ENCODE results near the gene CRCP.
"Not testable (repeated sequence)": the region's sequence is repeated elsewhere in the genome, so short reads cannot be mapped to it uniquely, and the experiment has no call there.

The CRCP gene

GRCh38 chr7:66152371-66153191, 37.9 kb downstream of the CRCP start:
- no peak for DNase-seq (ENCODE audit: extremely low read depth in 1 of 2, low read depth in 1 of 2)

DNA sequence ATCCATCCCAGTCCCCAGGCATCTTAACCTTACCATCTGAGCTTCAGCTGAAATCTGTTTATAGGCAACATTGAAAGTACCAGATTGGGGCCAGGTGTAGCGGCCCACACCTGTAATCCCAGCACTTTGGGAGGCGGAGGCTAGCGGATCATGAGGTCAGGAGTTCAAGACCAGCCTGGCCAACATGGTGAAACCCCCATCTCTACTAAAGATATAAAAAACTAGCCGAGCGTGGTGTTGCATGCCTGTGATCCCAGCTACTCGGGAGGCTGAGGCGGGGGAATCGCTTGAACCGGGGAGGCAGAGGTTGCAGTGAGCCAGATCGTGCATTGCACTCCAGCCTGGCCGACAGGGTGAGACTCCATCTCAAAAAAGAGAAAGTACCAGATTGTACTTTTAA, 39.0 kb downstream of the CRCP start:
- DNase-seq (ENCODE audit: extremely low read depth in 1 of 2, low read depth in 1 of 2) = no peak

DNA sequence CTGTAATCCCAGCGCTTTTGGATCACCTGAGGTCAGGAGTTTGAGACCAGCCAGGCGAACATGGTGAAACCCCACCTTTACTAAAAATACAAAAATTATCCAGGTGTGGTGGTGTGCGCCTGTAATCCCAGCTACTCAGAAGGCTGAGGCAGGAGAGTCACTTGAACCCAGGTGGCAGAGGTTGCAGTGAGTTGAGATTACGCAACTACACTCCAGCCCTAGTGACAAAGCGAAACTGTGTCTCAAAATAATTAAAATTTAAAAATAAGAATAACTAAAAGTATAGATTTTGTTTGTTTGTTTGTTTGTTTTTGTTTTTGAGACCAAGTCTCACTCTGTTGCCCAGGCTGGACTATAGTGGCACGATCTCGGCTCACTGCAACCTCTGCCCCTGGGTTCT, 41.4 kb downstream of the CRCP start:
- DNase-seq (ENCODE audit: extremely low read depth in 1 of 2, low read depth in 1 of 2) = not testable (repeated sequence)

DNA sequence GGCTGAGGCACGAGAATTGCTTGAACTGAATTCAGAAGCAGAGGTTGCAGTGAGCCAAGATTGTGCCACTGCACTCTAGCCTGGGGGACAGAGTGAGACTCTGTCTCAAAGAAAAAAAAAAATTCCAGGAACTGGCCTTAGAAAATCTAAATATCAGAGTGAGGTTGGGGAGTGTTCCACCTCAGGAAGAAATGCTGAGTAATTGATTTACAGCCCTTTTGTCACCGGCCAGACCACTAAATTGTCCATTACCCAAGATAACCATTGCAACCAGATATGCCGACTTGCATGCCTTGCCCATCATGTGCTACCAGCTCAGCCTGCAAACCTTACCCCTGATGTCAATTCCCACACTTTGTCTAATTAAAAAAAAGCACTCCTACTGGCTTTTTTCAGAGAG, 42.4 kb downstream of the CRCP start:
- DNase-seq (ENCODE audit: extremely low read depth in 1 of 2, low read depth in 1 of 2) = no peak

- no peak for DNase-seq (ENCODE audit: extremely low read depth in 1 of 2, low read depth in 1 of 2)
Measured at GRCh38 chr7:66162622-66163021, 48.0 kb downstream of the CRCP start.

DNA sequence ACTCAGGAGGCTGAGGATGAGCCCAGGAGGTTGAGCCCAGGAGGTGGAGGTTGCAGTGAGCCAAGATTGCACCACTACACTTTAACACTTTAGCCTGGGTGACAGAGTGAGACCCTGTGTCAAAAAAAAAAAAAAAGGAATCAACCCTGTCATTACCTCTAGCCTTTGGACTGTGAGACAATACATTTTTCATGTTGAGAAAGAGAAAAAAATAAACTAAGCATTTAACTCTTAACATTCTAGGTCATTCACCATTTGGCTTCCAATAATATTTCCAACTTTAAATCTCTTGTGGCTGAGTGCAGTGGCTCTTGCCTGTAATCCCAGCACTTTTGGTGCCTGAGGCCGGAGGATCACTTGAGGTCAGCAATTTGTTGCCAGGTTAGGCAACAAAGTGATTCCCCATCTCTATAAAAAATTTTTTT, 48.6 kb downstream of the CRCP start:
- no peak for DNase-seq (ENCODE audit: extremely low read depth in 1 of 2, low read depth in 1 of 2)

GRCh38 chr7:66164356-66164755, 49.7 kb downstream of the CRCP start:
- DNase-seq (ENCODE audit: extremely low read depth in 1 of 2, low read depth in 1 of 2) = no peak

DNA sequence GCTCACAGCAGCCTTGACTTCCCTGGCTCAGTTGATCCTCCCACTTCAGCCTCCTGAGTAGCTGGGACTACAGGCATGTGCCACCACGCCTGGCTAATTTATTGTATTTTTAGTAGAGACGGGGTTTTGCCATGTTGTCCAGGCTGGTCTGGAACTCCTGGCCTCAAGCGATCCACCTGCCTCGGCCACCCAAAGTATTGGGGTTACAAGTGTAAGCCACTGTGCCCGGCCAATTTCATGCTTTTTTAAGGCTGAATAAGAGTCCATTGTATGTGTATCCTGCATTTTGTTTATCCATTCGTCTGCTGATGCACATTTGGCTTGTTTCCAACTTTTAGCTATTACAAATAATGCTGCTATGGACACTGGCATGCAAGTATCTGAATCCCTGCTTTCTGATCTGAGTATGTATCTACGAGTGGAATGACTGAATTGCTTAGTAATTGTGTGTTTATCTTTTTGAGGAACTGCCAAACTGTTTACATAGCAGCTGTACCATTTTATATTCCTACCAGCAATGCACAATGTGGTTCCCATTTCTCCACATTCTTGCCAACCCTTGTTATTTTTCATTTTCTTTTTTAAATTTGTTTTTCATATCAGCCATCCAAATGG, 53.2 kb downstream of the CRCP start:
- DNase-seq (ENCODE audit: extremely low read depth in 1 of 2, low read depth in 1 of 2) = no peak

GRCh38 chr7:66169616-66170015, 55.0 kb downstream of the CRCP start:
- DNase-seq (ENCODE audit: extremely low read depth in 1 of 2, low read depth in 1 of 2) = no peak

DNA sequence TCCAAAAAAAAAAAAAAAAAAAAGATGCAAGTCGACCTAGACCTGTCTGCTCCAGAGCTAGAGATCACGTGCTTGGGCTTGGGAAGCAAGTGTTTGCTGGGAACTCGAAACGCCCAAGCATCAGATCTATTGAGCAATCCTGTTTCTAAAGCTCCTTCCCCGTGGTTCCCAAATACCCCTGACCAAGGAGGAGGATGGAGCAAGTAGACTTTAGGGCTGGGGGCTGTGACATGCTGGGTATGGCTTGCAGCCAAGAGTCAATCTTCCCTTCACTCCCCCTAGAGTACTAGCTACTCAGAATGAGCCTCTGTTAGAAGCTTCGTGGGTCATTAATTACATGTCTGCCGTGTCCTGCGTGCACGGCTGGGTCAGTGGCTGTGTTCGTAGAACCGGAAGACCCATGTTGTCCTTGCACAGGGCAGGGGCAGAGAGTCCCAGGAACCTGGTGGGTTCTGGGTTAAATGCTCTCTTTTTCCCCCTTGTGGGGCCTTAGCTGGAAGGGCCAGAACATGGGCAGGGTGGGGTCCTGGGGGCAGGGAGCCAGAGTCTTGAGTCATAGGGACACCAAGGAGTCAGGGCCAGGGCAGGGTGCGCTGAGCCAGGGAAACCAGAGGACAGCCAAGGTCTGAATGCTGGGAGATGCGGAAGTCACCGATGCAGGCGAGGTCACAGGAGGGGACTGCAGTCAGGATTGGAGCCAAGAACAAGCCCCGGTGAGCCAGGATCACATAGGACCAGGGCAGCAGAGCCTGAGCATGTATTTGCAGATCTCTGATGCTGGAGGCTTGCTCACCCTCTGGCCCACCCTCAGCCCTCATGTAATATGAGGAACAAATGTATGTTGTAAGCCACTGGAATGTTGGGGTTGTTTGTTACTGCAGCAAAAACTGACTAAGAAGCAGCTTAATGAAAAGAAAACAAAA, 55.9 kb downstream of the CRCP start:
- no peak for DNase-seq (ENCODE audit: extremely low read depth in 1 of 2, low read depth in 1 of 2)

- not testable (repeated sequence) for DNase-seq (ENCODE audit: extremely low read depth in 1 of 2, low read depth in 1 of 2)
Measured at GRCh38 chr7:66172536-66173401, 58.1 kb downstream of the CRCP start.

- no peak for DNase-seq (ENCODE audit: extremely low read depth in 1 of 2, low read depth in 1 of 2)
Measured at GRCh38 chr7:66173856-66174255, 59.2 kb downstream of the CRCP start.

GRCh38 chr7:66175006-66175405, 60.4 kb downstream of the CRCP start:
- not testable (repeated sequence) for DNase-seq (ENCODE audit: extremely low read depth in 1 of 2, low read depth in 1 of 2)

GRCh38 chr7:66176914-66177313, 62.3 kb downstream of the CRCP start:
- DNase-seq (ENCODE audit: extremely low read depth in 1 of 2, low read depth in 1 of 2) = no peak

- no peak for DNase-seq (ENCODE audit: extremely low read depth in 1 of 2, low read depth in 1 of 2)
Measured at GRCh38 chr7:66178258-66178657, 63.6 kb downstream of the CRCP start.

DNA sequence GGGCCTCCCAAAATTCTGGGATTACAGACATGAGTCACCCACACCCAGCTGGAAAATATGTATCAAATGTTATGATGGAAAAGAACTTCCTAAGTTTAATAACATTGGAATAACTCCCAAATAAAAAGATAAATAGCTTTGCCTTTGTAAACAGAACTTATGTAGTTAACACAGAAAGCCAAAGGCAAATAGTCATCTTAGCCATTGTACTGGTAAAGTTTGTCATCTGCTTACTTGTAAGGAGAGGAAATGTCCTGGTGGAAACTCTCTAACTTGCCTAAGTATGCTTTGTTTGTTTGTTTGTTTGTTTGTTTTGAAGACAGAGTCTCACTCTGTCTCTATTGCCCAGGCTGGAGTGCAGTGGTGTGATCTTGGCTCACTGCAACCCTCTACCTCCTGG, 66.7 kb downstream of the CRCP start:
- no peak for DNase-seq (ENCODE audit: extremely low read depth in 1 of 2, low read depth in 1 of 2)

- no peak for DNase-seq (ENCODE audit: extremely low read depth in 1 of 2, low read depth in 1 of 2)
Measured at GRCh38 chr7:66181845-66182244, 67.2 kb downstream of the CRCP start.

DNA sequence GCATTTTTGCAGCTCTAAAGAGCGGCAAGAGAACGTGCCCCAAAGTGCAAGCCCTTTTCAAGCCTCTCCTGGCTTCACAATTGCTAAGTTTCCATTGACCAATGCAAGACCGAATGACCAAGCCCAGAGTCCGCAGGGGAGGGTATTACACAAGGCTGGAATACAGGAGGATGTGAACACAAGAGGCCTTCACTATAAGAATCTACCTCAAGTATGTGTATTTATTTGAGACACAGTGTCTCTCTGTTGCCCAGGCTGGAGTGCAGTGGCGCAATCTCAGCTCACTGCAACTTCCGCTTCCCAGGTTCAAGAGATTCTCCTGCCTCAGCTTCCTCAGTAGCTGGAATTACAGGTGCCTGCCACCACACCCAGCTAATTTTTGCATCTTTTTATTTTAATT, 68.3 kb downstream of the CRCP start:
- no peak for DNase-seq (ENCODE audit: extremely low read depth in 1 of 2, low read depth in 1 of 2)

- no peak for DNase-seq (ENCODE audit: extremely low read depth in 1 of 2, low read depth in 1 of 2)
Measured at GRCh38 chr7:66183700-66184099, 69.1 kb downstream of the CRCP start.

DNA sequence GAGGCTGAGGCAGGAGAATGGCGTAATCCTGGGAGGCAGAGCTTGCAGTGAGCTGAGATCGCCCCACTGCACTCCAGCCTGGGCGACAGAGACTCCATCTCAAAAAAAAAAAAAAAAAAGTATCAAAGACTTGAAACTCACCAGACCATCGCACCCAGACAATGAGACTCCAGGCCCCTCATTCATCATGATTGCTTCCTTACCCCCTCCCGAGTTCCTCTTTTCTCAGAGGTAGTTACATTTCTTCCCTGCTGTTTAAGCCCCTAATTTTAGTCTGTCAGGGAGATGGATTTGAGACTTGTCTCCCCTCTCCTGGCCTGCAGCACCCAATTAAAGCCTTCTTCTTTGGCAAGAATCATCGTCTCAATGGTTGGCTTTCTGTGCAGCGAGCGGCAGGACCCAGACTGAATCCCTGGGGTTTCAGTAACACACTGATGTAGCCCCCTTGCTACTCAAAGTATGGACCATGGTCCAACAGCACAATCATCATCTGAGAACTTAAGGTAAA, 71.1 kb downstream of the CRCP start:
- DNase-seq (ENCODE audit: extremely low read depth in 1 of 2, low read depth in 1 of 2) = no peak
